GM18868 (cell line): ENCODE results near the gene ANKRD50.

Experiments used
- ATAC-seq: cut with Tn5 transposase; IDR thresholded peaks from one replicate; pipeline ENCODE4 v1.9.1; 2021; ENCODE audit warnings: mild to moderate bottlenecking, moderate library complexity; ENCODE audit not compliant: unreplicated experiment

Gene ANKRD50, protein sequence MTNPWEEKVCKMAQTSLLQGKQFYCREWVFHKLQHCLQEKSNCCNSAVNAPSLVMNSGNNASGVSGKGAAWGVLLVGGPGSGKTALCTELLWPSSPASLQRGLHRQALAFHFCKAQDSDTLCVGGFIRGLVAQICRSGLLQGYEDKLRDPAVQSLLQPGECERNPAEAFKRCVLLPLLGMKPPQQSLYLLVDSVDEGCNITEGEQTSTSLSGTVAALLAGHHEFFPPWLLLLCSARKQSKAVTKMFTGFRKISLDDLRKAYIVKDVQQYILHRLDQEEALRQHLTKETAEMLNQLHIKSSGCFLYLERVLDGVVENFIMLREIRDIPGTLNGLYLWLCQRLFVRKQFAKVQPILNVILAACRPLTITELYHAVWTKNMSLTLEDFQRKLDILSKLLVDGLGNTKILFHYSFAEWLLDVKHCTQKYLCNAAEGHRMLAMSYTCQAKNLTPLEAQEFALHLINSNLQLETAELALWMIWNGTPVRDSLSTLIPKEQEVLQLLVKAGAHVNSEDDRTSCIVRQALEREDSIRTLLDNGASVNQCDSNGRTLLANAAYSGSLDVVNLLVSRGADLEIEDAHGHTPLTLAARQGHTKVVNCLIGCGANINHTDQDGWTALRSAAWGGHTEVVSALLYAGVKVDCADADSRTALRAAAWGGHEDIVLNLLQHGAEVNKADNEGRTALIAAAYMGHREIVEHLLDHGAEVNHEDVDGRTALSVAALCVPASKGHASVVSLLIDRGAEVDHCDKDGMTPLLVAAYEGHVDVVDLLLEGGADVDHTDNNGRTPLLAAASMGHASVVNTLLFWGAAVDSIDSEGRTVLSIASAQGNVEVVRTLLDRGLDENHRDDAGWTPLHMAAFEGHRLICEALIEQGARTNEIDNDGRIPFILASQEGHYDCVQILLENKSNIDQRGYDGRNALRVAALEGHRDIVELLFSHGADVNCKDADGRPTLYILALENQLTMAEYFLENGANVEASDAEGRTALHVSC (N-terminal part only)

GRCh38 chr4:124712372-124713184 is at the start of gene ANKRD50:
ANKRD50 (minus strand) TSS chr4:124712732; CDS start chr4:124710511, 2,221 bp downstream.
- peak; percentile 71 for ATAC-seq

- ATAC-seq, result no peak
Measured at GRCh38 chr4:124757126-124757525, 44.6 kb upstream of the ANKRD50 start.

- no peak for ATAC-seq
Measured at GRCh38 chr4:124754681-124755080, 42.1 kb upstream of the ANKRD50 start.

DNA sequence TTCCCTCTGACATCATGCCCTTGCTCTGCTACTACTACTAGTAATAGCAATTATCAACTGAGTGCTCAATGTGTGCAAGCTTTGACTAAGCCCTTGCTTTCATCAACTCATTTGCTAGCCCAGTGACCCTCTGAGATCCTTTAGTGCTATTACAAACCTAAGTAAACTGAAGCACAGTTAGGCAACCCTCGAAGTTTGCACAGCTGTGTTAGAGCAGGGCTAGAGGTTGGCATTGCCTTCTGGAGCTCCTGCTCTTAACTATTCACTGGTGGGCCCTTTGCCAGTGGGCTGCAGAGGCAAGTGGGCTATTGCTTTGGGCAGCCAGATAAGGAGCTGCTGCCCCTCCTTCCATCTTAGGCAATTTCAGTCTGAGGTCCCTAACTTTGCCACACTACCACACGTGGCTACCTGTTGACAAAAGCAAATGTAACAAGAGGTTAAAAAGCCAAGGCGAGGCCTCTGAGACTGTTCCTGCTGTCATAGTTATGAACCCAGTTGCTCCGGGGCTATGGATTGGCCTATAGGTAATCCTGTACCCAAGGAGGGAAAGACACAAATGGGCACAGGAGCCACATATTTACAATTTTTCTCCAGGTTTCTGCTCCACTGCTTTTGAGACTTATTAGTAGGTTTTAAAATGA is 41.5 kb upstream of the ANKRD50 start:
- ATAC-seq, result no peak

DNA sequence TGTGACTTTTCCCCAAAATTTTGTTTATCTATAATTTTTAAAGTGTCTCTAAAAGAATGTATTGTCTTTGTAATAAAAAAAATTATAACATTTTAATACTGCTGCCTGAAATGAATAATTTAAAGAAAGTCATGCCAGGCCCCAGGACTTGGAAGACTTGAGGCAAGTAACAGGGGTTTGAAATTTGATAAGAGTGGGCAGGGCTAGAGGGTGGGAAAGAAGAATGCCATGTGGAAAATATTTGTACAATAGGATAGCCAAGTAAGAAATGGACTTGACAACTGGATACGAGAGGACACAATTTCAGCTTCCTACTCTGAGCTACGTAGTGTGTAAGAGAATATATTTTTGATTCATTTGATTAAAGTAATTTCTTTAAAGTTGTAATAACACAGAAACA is 36.9 kb upstream of the ANKRD50 start:
- no peak for ATAC-seq

GRCh38 chr4:124748965-124749364 is 36.4 kb upstream of the ANKRD50 start:
- no peak for ATAC-seq

GRCh38 chr4:124745985-124746801 is 33.7 kb upstream of the ANKRD50 start:
- no peak for ATAC-seq

- ATAC-seq, result no peak
Measured at GRCh38 chr4:124743711-124744110, 31.2 kb upstream of the ANKRD50 start.

- ATAC-seq, result no peak
Measured at GRCh38 chr4:124740501-124740900, 28.0 kb upstream of the ANKRD50 start.

- no peak for ATAC-seq
Measured at GRCh38 chr4:124738994-124739393, 26.5 kb upstream of the ANKRD50 start.

DNA sequence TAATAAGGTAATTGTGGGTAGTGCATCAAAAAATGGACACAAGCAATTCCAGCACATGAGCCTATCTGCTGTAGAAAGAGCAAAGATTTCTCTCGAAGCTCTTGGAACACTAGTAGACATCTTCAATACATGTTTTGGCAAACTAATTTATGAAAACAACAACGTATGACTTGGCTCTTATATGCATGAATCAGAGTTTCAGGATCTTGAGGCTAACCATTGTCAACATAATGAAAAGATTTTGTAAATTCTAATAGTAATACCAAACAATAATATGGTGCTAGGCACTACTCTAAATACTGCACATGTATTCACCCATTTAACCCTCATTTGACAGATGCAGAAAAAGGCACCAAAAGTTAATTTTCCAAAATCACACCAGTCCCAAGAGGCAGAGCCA is 25.1 kb upstream of the ANKRD50 start:
- ATAC-seq, result no peak

DNA sequence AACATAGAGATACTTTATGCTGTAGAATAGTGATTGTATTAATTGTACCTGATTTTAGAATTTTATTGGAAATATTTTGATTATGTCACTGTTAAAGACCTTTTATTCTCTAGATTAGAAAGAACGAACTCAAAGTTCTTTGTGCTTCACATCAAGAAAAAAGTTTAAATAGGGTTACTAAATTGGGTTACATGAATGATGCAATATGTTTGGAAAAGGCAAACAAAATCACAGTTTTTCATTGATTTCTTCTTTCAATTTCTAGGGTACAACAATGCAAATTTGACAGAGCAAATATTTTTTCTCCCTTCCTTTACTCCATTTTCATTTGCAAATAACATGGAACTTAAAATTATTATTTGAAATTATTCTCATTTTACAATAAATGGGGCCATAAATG is 24.0 kb upstream of the ANKRD50 start:
- ATAC-seq, result no peak

DNA sequence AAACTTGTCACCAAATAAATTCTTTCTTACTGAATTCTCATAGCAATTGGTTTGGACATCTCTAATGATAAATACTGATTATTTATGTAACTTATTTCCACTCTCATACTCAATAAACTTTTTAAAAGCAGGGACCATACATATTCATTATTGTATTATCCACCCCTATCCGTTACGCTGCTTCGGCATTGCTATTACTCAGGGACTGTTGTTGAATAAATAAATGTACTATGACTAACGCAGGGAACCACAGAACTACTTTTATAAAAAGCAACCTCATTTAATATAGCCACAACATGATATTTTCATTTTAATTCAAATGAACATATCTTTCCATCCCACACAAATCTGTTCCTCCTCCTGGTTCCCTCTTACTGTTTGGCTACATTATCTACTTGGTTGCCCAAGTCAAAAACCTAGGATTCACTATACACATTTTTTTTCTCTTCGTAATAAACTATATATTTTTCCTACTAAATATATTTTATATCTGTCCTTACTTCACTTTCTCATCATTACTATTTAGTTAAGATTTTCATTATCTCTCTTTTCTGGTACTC is 14.9 kb upstream of the ANKRD50 start:
- no peak for ATAC-seq

DNA sequence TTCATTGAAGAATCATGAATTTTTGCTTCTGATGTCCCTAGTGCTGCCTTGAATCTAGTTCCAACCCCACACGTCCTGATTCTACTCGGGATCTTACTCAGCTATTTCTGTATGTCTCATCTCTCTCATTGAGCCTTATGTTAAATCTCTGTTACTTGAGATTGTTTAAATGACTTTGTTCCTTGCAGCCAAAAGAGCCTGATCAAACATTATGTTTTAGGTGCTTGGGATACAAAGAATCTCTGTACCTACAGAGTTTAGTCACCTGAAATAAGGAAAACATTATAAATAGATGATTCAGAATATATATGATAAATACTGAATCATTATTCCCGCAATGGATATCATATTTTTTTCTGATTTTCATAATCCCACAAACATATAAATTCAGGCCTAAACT is 13.7 kb upstream of the ANKRD50 start:
- ATAC-seq, result no peak

DNA sequence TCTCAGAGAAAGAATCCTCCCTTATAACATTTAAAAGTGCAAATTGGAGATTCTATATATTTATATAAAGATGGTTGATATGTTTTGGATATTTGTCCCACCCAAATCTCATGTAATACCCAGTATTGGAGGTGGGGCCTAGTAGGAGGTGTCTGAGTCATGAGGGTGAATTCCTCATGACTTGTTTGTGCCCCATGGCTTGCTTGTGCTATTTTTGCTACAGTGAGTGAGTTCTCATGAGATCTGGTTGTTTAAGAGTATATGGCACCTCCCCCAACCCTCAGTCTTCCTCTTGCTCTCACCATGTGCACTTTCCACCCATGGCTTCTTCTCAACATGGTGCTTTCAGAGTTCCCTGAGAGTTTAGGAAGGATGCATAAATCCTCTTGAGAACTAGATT is 9.5 kb upstream of the ANKRD50 start:
- peak; percentile 64 for ATAC-seq

DNA sequence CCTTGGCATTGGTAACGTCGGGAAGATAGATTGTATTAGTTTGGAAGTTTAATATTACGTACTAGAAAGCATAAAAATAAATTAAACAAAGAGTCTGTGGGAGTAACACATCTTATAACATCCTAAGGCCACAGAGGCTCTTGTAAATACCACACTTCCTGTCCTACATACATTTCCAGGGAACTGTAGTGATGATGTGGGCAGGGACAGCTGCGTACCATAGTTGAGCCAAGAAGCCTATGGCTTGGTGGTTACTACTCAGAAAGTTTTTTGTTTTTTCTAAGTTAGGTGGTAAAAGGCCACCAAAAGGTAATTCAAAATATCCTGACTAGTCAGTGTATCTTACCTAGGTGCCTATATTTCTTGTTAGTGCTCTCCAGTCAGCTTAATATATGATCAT is 4.6 kb upstream of the ANKRD50 start:
- no peak for ATAC-seq

DNA sequence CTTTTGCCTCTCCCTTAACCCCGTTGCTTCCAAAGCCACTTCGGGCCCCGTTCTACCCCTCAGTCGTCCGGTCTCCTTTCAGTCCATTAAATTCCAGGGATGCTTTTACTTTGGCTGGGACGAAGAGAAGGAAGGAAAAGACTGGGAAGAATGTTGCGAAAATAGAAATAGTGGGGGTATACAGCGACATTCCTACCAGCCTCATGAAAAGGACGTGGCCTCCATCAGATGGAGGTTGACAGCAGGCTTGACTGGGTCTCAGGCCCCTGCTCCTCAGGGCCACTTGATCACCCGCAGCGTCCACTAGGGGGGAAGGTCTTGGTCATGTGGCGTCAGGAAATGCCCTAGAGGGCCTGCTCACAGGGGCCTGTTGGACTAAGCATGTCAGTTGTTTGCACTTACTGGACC is 657 bp upstream of the ANKRD50 start:
- ATAC-seq, result peak; percentile 36

DNA sequence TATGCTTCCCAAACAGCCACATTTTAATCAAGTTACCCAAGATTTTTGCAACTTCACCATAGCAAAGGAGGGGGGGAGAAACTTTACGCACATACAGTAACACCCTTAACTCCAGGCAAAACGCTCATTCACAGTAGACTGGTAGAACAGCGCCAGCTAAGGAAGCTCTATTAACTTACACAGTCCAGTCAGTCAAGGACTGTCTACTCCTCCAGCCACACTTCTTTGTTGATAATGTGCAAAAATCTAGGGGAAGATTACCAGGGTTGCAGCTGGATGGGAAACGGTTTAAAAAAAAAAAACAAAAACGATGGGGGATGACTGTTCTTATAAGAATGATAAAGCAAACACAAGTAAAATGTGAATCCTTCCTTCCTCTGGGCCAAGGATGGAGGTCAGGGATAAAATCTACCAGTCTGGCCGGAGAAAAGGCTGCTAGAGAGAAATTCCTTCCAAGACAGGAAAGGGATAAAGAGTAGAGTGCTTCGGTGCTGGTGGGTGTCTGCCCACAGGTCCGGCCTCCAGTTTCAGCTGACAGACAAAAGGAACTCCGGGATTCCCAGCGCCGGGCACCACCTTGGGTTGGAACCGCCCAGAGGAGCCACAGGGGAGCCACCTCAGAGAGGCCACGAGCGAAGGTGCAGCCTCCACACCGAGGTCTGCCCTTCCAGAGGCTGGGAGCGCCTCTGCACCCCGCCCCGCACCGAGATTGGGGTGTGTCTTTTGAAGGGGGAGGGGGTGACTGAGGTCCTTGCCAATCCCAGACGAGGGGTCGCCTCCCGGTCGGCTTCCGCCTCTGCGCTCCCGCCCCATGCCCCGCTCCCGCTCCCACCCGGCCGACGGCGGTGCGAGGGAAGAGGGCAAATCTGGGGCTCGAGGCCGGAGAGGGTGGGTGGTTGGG is 811 bp downstream of the ANKRD50 start:
- peak; percentile 33 for ATAC-seq
